Gastrocnemius medialis (tissue), 4 donors: ENCODE results near the gene PROZ.
"Not testable (repeated sequence)": the region's sequence is repeated elsewhere in the genome, so short reads cannot be mapped to it uniquely, and the experiment has no call there.

Source experiments
- POLR2A ChIP-seq, 2 donors: fragments of 450-650 bp; IDR thresholded peaks; one replicate each; pipeline ENCODE4 v1.6.1; 2017; ENCODE audit warnings: antibody characterized with exemption in 2 of 2, mild to moderate bottlenecking in 2 of 2, moderate library complexity in 2 of 2
- TF ChIP-seq, protein P1 (sequence below), 5 experiments: fragments of 450-650 bp in 3 of 5; fragments of 200-600 bp in 2 of 5; sonication (generic) in 2 of 5; IDR thresholded peaks in 4 of 5; conservative IDR thresholded peaks in 1 of 5; 1 replicate in 4 of 5; 2 replicates in 1 of 5; pipeline ENCODE4 v1.5.1; 2016 to 2019; ENCODE audit warnings: antibody characterized with exemption in 5 of 5, mild to moderate bottlenecking in 3 of 5, moderate library complexity in 3 of 5

DNA sequence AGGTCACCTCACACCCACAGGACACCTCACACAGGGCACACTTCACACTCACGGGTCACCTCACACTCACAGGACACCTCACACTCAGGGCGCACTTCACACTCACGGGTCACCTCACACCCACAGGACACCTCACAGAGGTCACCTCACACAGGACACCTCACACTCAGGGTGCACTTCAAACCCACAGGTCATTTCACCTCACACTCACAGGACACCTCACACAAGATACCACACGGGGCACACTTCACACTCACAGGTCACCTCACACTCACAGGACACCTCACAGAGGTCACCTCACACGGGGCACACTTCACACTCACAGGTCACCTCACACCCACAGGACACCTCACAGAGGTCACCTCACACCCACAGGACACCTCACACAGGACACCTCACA lies 46.6 kb upstream of the PROZ start:
- TF ChIP-seq, protein P1, sequence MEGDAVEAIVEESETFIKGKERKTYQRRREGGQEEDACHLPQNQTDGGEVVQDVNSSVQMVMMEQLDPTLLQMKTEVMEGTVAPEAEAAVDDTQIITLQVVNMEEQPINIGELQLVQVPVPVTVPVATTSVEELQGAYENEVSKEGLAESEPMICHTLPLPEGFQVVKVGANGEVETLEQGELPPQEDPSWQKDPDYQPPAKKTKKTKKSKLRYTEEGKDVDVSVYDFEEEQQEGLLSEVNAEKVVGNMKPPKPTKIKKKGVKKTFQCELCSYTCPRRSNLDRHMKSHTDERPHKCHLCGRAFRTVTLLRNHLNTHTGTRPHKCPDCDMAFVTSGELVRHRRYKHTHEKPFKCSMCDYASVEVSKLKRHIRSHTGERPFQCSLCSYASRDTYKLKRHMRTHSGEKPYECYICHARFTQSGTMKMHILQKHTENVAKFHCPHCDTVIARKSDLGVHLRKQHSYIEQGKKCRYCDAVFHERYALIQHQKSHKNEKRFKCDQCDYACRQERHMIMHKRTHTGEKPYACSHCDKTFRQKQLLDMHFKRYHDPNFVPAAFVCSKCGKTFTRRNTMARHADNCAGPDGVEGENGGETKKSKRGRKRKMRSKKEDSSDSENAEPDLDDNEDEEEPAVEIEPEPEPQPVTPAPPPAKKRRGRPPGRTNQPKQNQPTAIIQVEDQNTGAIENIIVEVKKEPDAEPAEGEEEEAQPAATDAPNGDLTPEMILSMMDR (IDR thresholded peaks at IDR 0.05 in 4 of 5, conservative IDR thresholded peaks at IDR 0.05 in 1 of 5) = not testable (repeated sequence)
- not testable (repeated sequence) for TF ChIP-seq POLR2A (IDR thresholded peaks at IDR 0.05)
